ENCODE results near the gene AP1M1.

Gene AP1M1

DNA sequence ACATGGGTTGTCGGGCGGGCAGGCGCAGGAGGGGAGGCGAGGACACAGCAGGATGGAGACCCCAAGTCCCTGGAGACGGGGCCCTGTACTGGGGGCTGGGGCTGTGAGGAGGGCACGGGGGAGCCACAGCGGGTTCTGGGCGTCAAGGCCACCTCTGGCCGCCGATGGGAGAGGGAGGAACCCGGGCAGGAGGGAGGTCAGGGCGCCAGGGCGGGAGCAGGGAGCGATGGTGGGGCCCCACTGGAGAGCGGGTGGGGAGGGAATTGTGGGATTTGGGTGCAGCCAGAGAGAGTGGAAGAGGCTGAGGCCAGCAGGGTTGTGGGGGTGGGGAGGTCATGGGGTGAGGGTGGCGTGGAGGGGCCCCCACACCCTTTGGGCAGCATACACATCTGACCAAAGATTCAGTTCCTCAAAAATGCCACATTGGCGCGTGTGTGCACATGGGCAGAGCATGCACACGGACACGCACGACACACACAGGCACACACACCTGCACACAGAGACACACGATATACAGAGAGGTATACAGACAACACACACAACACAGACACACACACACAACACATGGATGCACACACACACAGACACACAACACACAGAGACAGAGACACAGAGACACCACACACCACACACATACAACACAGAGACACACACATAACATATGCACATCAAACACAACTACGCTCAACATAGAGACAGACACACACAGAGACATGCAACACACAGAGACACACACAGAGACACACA is 54.9 kb downstream of the AP1M1 start:
- no peak for DNase-seq (ENCODE audit: low read depth, low spot score)
- no peak overlapping the region for H3K4me3 ChIP-seq (ENCODE audit: low read length)

DNA sequence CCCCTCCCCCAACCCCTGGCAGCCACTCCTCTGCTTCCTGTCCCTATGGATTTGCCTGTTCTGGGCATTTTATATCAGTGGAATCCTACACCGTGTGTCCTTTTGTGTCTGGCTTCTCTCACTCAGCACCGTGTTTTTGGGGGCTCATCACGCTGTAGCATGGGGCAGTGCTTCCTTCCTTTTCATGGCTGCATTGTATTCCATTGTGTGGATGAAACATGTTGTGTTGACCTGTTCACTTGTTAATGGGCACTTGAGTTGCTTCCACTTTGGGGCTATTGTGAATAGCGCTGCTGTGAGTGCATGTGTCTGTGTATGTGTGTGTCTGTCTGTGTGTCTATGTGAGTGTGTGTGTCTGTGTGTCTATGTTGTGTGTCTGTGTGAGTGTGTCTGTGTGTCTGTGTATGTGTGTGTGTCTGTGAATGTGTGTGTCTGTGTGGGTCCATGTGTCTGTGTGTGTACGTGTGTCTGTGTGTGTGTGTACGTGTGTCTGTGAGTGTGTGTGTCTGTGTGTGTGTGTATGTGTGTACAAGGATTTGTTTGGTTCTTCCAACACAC is 57.2 kb downstream of the AP1M1 start:
- no peak for DNase-seq (ENCODE audit: low read depth, low spot score)
- no peak overlapping the region for H3K4me3 ChIP-seq (ENCODE audit: low read length)

DNA sequence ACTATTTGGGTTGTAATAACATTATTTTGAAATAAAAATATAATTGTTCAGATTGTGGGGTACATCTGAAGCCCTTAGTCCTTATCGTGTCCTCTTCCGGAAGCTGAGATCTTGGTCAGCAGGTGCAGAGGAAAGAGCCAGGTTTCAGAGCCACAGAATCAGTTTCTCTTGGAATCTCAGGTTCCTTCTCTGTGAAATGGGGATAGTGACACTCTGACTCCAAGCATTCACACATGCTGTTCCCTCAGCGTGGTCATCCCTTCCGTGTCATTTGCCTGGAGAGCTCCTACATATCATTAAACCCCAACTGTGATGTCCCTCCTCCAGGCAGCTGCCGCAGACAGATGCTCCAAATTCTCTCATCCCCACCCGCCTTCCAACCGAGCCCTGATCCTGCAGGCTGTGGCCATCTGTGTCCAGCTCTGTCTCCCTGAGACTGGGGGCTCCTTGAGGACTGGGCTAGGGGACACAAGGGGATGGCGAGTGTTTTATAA is 59.8 kb downstream of the AP1M1 start:
- H3K4me3 ChIP-seq (ENCODE audit: low read length), result no peak overlapping the region
- no peak for DNase-seq (ENCODE audit: low read depth, low spot score)

DNA sequence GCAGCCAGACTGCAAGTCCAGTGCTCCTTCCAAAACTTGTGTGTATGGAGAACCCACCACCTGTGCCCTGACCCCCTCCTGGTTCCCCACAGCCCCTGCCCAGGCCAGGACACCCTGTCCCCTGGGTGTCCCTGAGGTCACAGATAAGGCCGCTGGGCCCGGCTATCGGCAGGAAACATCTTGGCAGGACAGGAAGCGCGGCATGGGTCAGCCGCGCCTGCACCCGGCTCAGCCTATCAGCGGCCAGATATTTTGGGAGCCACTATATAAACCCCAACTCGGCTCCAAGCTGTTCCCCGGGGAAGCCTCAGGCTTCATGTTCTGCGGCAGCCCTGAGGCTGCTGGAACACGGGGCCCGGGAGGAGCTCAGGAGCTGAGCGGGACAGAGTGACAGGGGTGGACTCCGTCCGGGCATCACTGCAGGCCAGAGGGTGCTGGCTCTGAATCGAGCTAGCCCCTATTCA is 60.8 kb downstream of the AP1M1 start:
- H3K4me3 ChIP-seq (ENCODE audit: low read length), result no peak overlapping the region
- no peak for DNase-seq (ENCODE audit: low read depth, low spot score)

DNA sequence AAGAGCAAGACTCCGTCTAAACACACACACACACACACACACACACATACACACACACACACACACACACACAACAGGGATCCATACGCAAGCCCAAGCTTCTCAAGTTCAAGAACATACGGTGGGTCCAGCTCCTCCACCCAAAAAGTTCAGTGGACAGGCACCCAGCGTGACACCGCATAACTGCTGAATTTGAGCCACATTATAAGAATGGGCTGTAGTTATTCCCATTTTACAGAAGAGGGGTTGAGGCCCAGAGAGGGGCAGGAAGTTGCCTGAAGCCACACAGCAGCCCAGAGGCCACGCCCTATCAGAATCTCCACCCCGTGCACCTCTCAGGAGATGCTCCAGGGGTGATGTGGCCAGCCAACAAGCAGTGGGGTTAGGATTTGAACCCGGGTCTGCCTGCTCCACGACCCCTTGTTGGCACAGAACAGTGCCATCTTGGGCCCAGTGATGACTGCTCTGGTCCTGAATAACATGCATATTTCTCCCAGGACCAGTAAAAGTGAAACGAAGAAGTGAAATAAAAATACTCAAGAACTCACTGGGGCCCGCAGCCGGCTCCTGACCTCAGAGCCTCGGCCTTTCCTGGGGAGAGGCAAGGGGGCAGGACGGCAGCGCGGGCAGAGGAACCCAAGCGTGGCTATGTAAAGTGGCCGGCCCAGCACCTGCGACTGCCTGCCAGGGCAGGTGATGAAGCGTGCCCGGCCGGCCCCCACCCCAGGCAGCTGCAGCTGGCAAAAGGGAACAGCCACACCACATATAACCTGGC is 61.9 kb downstream of the AP1M1 start:
- no peak for DNase-seq (ENCODE audit: low read depth, low spot score)

DNA sequence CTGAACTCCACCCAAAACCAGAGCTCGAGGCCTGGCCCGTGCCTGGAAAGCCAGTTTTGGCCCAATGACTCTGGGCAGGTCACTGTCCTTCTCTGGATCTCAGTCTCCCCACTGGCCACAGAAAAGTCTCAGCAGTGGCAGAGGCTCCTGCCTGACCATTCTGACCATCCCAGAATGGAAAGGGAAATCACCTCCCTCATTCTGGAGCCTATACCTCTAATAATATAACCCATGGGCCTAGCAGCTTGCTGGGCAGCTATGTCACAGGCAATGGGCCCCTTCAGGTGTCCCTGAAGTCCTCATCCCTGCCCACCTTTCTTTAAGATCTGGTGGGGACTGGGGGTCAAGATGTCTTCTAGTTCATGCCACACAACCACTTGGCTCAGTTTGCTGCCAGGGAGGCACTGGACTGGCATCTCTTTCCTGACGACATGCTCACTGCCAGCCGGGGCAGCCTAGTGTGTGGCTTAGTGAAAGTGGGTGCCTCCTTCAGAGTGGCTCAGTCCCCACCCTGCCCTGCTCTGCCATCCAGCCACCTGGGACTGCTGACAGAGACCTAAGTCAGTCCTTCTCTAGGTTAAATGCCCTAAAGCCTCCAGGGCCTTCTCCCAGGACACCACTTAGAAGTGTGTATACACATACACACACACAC is 62.6 kb downstream of the AP1M1 start:
- DNase-seq (ENCODE audit: low read depth, low spot score), result no peak

More for the DNA sequence above, 61.9 kb downstream of the AP1M1 start:
- H3K4me3 ChIP-seq (ENCODE audit: low read length), result no peak overlapping the region

DNA sequence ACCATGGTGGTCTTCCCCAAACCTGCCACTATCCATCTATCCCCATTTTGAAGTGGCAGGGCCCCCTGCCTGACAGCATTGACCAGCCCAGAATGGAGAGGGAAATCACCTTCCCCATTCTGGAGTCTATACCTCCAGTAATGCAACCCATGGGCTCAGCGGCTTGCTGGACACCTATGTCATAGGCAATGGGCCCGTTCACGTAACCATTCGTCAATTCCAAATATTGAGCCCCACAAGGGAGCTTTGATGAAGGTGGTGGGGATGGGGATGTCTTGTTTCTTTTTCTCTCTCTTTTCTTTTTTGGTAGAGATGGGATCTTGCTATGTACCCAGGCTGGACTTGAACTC is 63.1 kb downstream of the AP1M1 start:
- H3K4me3 ChIP-seq (ENCODE audit: low read length), result no peak overlapping the region
- no peak for DNase-seq (ENCODE audit: low read depth, low spot score)

More for the DNA sequence above, 62.6 kb downstream of the AP1M1 start:
- no peak overlapping the region for H3K4me3 ChIP-seq (ENCODE audit: low read length)

DNA sequence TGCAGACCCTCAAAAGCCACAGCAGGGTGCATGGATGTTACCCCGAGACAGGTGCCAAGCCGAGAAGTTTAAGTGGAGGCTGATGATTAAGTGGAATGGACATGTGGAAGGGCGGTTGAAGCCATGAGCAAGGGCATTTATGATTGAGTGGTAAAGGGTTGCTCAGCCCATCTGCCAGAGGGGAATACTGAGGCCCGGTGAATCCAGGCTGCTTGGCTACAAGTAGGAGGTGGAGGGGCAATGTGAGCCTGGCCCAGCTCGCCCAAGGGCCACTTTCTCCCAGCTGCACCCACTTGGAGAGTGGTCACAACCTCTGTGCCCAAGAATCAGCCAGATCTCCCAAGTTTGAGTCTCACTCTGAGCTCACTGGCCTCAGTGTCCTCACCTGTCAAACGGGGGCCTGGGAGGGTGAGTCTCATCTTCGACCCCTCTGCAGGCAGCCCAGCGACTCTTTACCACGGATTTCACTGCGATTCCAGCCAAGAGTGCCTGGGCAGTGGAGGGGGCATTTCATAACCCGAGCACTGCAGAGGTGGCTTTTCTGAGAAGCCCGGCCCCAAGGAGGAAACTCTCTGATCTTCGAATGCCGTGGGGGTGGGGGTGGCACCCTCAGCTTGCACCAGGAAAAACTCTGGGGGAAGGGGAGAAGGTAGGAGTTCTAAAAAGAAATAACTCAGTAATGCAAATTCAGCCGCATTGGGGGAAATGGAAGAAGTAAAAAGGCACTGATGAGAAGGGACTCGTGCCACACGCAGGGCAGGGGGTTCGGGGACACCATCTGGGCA is 64.1 kb downstream of the AP1M1 start:
- no peak overlapping the region for H3K4me3 ChIP-seq (ENCODE audit: low read length)
- DNase-seq (ENCODE audit: low read depth, low spot score), result no peak

DNA sequence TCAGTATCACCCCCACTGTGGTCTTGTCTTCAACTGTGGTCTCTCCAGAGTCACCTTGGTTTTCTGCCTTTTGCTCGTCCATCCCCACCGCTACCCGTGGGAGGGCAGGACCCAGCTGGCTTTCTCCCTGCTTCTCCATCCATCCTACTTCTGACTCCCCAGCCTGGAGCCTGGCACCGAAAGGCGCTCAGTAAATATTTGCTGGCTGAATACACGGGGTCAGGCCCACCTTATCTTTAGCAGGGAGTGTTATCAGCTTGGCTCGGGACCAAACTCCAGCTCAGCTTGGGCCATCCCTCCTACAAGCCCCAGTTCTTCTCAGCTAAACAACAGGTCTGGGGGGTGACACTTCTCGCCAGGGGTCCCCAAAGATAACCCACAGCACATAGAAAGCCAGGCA is 64.9 kb downstream of the AP1M1 start:
- DNase-seq (ENCODE audit: low read depth, low spot score), result no peak
- no peak overlapping the region for H3K4me3 ChIP-seq (ENCODE audit: low read length)

DNA sequence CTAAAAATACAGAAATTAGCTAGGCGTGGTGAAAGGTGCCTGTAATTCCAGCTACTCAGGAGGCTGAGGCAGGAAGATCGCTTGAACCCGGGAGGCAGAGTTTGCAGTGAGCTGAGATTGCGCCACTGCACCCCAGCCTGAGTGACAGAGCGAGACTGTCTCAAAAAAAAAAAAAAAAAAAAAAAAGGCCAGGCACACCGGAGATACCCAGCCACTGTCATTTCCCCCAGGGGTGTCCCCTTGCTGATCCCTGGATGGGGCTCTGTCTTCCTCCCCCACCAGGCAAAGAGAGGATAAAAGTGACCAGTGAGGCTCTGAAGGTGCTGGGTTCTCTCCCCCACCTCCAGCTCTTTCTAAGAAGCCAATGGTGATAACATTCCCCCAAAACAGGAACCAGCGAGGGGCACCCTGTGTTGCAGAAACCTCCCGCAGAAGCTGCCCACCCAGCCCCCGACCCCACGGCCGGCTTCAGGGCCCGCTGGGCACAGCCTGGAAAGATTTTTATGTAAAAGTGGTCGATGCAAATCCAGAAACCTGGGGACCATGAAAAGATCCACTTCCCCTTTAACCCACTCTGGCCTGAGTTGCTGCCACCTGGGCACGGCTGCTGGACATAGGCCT is 65.5 kb downstream of the AP1M1 start:
- no peak overlapping the region for H3K4me3 ChIP-seq (ENCODE audit: low read length)
- DNase-seq (ENCODE audit: low read depth, low spot score), result no peak

DNA sequence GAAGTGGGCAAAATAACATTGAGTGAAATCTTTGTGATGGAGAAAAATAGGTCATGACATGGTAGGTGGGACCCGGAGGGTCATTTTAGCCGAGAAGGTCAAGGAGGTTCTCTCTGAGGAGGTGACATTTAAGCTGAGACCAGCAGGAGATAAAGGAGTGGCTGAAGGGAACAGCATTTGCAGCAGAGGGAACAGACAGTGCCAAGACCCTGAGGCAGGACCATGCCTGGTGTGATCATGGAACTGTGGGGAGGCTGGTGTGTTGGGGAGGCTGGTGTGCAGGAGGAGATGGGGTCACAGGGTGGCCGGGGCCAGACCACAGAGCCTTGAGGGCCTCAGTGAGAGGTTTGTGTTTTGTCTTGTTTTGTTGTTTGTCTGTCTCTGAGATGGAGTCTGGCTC is 67.5 kb downstream of the AP1M1 start:
- no peak overlapping the region for H3K4me3 ChIP-seq (ENCODE audit: low read length)
- DNase-seq (ENCODE audit: low read depth, low spot score), result no peak

DNA sequence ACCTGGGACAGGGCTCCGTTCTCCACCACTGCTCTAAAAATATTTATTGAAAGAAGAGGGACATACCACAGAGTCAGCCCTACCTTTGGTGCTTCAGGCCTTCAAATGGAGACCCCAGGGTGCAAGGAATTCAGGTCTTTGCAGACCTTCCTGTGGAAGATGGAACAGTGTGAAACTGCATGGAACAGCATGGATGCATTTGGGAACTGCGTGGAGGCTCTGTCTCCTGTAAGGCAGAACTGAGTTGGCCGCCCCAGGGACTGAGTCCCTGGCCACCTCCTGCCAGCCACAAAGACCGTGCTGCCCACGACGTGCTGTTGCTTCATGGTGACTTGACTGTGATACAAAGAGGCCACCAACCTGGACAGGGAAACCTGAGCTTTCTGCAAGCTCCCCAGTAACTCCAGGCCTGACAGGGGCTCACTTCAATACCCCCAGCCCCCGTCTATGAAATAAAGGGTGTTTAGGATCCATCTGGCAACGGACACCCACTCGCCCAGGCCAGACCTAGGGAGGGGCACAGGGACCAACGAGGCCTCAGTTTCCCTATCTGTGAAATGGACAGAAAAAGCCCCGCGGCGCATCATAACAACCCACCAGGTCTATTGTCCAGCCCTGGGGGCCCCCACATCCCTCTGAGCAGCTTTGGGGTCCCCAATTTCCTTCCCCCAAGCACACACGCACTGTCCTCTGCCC is 68.3 kb downstream of the AP1M1 start:
- H3K4me3 ChIP-seq (ENCODE audit: low read length), result no peak overlapping the region

DNA sequence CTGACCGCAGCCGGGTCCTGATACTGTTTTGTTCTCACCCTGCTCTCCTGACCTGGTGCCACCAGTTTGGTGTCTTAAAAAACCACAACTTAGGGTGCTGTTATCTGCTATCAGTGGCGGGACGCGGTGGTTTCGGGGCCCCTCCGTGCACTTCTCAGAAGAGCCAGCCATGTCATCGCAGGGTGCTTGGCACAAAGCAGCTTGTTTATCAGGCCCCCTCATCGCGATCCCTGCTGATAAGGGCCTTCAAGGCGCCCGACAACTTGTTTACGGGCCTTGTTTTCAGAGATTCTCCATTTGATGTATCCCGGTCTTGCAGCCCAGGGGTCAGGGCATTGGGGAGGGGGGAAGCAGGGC is 68.9 kb downstream of the AP1M1 start:
- no peak overlapping the region for H3K4me3 ChIP-seq (ENCODE audit: low read length)
- DNase-seq (ENCODE audit: low read depth, low spot score), result peak; percentile 57

More for the DNA sequence above, 68.3 kb downstream of the AP1M1 start:
- no peak for DNase-seq (ENCODE audit: low read depth, low spot score)

DNA sequence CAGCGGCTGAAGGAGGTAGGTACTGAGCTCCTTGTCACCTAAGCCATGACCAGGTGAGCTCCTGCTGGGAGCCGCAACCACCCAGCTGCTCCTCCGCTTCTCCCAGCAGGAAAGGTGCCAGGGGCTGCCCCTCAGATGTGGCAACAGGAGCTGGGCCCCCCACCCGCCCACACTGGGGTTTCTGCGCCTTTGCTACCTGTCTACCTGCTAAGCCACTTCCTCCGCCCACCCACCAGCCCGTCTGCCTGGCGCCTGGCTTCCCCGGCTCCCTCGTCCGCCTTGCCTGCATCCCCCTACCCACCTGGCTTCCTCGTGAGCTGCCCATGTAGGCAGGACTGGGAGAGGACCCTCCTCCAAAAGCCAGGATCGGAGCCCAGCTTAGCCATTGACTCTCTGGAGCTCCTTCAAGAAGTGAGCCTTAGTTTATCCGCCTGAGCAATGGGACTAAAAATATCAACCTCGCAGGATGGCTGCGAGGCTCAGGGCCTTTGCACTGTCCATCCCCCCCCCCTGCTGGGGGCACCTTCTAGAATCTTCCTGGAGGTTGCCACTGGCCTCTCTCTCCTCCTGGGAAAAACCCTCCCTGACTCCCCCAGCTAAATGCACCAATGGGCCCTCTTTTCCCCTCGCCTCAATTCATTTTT is 71.1 kb downstream of the AP1M1 start:
- H3K4me3 ChIP-seq (ENCODE audit: low read length), result no peak overlapping the region
- DNase-seq (ENCODE audit: low read depth, low spot score), result no peak

DNA sequence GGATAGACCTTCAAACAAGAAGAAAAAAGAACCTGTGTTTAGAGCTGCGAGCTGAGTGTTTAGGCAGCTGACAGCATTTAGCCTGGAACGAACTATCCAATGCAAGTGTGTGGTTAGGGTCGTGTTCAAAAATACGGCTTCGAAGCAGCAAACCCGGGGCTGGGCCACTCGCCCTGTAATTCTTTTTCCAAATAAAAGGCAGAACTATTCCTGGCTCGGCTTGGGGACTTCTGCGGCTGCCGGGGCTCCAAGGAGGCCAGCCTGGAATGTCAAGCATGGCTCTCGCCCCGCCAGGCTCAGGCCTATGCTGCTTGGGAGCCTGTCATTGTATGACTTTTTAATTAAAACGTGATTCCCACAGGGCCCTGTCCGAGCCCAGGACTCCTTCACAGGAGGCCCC is 75.2 kb downstream of the AP1M1 start:
- no peak for DNase-seq (ENCODE audit: low read depth, low spot score)
- no peak overlapping the region for H3K4me3 ChIP-seq (ENCODE audit: low read length)

DNA sequence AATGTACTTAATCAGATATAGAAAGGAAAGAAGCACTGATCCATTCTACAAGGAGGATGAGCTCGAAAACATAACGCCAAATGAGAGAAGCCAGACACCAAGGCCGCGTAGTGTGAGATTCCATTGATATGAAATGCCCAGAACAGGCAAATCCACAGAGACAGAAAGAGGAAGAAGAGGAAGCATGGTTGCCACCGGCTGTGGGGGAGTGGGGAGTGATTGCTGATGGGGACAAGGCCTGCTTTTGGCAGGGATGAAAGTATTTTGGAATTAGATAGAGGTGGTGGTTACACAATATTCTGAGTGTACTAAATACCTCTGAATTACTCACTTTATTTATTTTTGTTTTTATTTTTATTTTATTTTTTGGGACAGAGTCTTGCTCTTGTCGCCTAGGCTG is 76.7 kb downstream of the AP1M1 start:
- DNase-seq (ENCODE audit: low read depth, low spot score), result no peak

DNA sequence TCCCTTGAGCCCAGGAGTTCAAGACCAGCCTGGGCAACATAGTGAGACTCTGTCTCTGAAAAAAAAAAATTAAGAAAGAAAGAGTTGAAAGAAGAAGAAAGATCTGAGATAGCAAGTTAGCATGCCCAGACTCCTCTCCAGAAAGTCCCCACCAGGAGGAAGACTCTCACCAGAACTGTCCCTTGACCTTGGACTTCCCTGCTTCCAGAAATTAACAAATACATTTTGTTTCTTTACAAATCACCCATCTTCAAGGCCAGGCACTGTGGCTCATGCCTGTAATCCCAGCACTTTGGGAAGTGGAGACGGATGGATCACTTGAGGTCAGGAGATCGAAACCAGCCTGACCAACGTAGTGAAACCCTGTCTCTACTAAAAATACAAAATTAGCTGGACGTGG is 82.6 kb downstream of the AP1M1 start:
- no peak for DNase-seq (ENCODE audit: low read depth, low spot score)

More for the DNA sequence above, 76.7 kb downstream of the AP1M1 start:
- no peak overlapping the region for H3K4me3 ChIP-seq (ENCODE audit: low read length)

DNA sequence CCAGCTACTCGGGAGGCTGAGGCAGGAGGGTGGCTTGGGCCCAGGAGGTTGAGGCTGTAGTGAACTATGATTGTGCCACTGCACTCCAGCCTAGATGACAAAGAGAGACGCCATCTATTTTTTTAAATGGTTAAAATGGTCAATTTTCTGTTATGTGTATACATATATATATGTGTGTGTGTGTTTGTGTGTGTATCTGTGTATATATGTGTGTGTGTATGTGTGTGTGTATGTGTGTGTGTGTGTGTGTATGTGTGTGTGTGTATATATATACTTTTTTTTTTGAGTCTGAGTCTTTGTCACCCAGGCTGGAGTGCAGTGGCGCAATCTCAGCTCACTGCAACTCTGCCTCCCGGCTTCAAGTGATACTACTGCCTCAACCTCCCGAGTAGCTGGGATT is 84.0 kb downstream of the AP1M1 start:
- H3K4me3 ChIP-seq (ENCODE audit: low read length), result no peak overlapping the region
- DNase-seq (ENCODE audit: low read depth, low spot score), result no peak

More for the DNA sequence above, 82.6 kb downstream of the AP1M1 start:
- H3K4me3 ChIP-seq (ENCODE audit: low read length), result no peak overlapping the region
